ENCODE data around the gene SCG3. TPM values are rescaled to one million over a fixed set of nuclear protein-coding genes. Genes with fewer than 3 reads are reported as not detected.
"Not testable (repeated sequence)": the region's sequence is repeated elsewhere in the genome, so short reads cannot be mapped to it uniquely, and the experiment has no call there.

Gene SCG3
- under 0.01 TPM in 1 of 2 replicates, not detected in the other for total RNA-seq

DNA sequence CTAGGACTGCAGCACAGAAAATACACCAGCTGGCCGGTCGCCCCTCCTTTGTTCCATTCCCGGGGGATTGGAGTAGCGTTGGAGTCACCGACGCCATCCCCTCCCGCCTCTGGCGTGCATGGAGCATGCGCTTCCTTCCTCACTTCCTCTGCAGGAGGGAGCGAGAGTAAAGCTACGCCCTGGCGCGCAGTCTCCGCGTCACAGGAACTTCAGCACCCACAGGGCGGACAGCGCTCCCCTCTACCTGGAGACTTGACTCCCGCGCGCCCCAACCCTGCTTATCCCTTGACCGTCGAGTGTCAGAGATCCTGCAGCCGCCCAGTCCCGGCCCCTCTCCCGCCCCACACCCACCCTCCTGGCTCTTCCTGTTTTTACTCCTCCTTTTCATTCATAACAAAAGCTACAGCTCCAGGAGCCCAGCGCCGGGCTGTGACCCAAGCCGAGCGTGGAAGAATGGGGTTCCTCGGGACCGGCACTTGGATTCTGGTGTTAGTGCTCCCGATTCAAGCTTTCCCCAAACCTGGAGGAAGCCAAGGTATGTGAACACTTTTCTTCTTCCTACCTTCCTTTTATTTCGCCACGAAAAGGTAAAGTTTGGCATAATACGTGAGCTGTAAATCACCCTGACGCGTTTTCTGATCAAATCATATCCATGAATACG is at the start of gene SCG3:
Gene SCG3, plus strand, starts transcription at position 201 of the 661 bp plus-strand sequence. Its CDS starts 253 bp downstream, at position 454.
- no peak for TF ChIP-seq CTCF (IDR thresholded peaks at IDR 0.05; ENCODE audit: insufficient read depth, low read depth, low read length)
- no peak within 1 kb of the TSS for H3K4me3 ChIP-seq (ENCODE audit: low read depth, low read length)
- peak; percentile 67 for DNase-seq (ENCODE audit: low read depth)

- no peak overlapping the region for H3K4me3 ChIP-seq (ENCODE audit: low read depth, low read length)
- DNase-seq (ENCODE audit: low read depth), result no peak
- no peak for TF ChIP-seq CTCF (IDR thresholded peaks at IDR 0.05; ENCODE audit: insufficient read depth, low read depth, low read length)
These were observed 46.6 kb upstream of the SCG3 start for GRCh38 chr15:51634591-51635198.

DNA sequence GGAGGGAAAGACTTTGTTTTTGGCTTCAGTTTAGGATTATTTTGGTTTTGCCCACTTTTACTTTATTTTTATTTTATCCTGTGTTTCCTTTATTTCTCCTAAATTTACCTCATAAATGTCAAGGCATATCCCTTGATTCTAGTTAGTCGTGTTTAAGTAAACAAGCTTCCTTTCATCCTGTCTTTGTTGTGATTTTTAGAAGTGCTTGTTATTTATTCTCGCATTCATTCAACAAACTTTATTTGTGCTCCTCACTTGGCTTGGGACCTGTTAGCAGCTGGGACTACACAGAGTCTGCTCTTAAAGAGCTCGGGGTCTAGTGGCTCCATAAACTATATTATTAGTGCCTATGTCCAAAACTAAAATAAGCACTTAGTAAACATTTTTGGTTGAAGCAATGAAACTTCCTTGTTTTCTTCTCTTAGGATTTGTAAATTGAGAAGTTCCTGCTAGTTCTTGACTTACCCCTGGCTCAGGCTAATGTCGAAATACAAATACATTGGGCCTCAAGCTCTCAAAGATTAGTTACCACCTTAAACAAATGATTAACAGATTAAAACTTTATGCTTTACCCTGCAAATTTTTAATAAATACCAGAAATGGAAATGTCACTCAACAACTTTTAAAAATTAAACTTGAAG is 39.7 kb upstream of the SCG3 start:
- no peak for TF ChIP-seq CTCF (IDR thresholded peaks at IDR 0.05; ENCODE audit: insufficient read depth, low read depth, low read length)
- H3K4me3 ChIP-seq (ENCODE audit: low read depth, low read length), result no peak overlapping the region
- peak; percentile 21 for DNase-seq (ENCODE audit: low read depth)

- no peak for TF ChIP-seq CTCF (IDR thresholded peaks at IDR 0.05; ENCODE audit: insufficient read depth, low read depth, low read length)
- DNase-seq (ENCODE audit: low read depth), result no peak
- H3K4me3 ChIP-seq (ENCODE audit: low read depth, low read length), result no peak overlapping the region
These were observed 38.6 kb upstream of the SCG3 start for GRCh38 chr15:51642696-51643095.

DNA sequence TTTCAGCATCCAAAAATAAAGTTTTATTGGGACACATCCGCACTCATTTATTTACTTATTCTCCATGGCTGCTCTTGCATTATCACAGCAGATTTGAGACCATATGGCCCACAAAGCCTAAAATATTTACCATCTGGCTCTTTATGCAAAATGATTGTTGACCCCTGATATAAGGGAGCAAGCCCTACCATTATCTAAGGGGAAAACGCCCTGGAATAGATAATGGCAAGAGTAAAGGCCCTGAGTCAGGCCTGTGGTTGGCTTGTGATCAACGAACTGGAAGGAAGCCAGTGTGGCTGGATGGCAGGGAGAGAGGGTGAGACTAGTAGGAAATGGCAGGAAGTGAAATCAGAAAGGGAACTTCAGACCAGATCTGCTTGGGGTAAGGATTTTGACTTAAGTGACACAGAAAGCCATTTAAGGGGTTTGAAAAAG is 34.2 kb upstream of the SCG3 start:
- peak; percentile 89 for DNase-seq (ENCODE audit: low read depth)
- no peak for TF ChIP-seq CTCF (IDR thresholded peaks at IDR 0.05; ENCODE audit: insufficient read depth, low read depth, low read length)
- H3K4me3 ChIP-seq (ENCODE audit: low read depth, low read length), result no peak overlapping the region

DNA sequence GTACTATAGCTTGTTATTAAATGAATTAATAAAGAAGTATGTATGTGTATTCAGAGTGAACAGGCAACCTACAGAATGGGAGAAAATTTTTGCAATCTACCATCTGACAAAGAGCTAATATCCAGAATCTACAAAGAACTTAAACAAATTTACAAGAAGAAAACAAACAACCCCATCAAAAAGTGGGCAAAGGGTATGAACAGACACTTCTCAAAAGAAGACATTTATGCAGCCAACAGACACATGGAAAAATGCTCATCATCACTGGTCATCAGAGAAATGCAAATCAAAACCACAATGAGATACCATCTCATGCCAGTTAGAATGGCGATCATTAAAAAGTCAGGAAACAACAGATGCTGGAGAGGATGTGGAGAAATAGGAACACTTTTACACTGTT is 33.2 kb upstream of the SCG3 start:
- not testable (repeated sequence) for H3K4me3 ChIP-seq (ENCODE audit: low read depth, low read length); DNase-seq (ENCODE audit: low read depth)

GRCh38 chr15:51648643-51649042 is 32.7 kb upstream of the SCG3 start:
- H3K4me3 ChIP-seq (ENCODE audit: low read depth, low read length); DNase-seq (ENCODE audit: low read depth): not testable (repeated sequence)
